Large intestine (tissue), 3 donors: Measurements from ENCODE around the gene SNU13. TPM values are rescaled to one million over a fixed set of nuclear protein-coding genes. Genes with fewer than 3 reads are reported as not detected.
"Not testable (repeated sequence)": the region's sequence is repeated elsewhere in the genome, so short reads cannot be mapped to it uniquely, and the experiment has no call there.

ENCODE experiments used
- DNase-seq, 2 donors: peaks; one replicate each; pipeline versions ENCODE4 v3.0.0 to v3.0.0-alpha.2; 2013
- H3K27ac ChIP-seq: one replicate; pipeline ENCODE4 v1.5.1; 2013; ENCODE audit warnings: low read length
- H3K27me3 ChIP-seq: 2 replicates; pipeline ENCODE4 v1.6.1; 2013; ENCODE audit warnings: low read length; ENCODE audit not compliant: control insufficient read depth, insufficient read depth
- H3K36me3 ChIP-seq: 2 replicates; pipeline ENCODE4 v1.6.1; 2013; ENCODE audit warnings: low read length; ENCODE audit not compliant: control insufficient read depth, insufficient read depth
- H3K4me1 ChIP-seq: one replicate; pipeline ENCODE4 v1.6.1; 2013; ENCODE audit warnings: low read length; ENCODE audit not compliant: control insufficient read depth, insufficient read depth
- H3K4me3 ChIP-seq: one replicate; pipeline ENCODE4 v1.5.1; 2013; ENCODE audit warnings: low read length
- H3K9me3 ChIP-seq: one replicate; pipeline ENCODE4 v1.6.1; 2013; ENCODE audit warnings: mild to moderate bottlenecking, low read depth, low read length, moderate library complexity; ENCODE audit not compliant: control insufficient read depth
- WGBS: methylation state at CpG from one replicate; pipeline ENCODE4 v1.1.5; 2013; ENCODE audit warnings: low lambda C conversion rate; ENCODE audit not compliant: insufficient coverage; 5-methylcytosine and 5-hydroxymethylcytosine counted together
- polyA plus RNA-seq: library from polyadenylated mRNA; unstranded; fragments of 120-200 nt; gene quantifications from one replicate; pipeline ENCODE4 v1.2.1, GENCODE V29; 2013

Gene SNU13
- polyA plus RNA-seq, 1 donor, result 118 TPM

DNA sequence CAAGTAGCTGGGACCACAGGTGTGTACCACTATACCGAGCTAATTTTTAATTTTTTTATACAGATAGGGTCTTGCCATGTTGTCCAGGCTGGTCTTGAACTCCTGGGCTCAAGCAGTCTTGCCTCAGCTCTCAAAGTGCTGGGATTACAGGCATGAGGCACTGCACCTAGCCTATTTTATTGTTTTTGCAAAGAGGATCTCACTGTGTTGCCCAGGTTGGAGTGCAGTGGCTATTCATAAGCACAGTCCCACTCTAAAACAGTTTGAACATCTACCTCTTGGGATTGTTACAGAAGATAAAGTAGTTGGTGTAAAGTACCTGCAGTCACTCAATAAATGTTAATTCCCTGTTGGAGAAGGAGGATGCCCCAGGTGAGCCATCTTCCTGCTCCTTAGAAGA is 38.4 kb downstream of the SNU13 start:
- no peak overlapping the region for H3K4me3 ChIP-seq
- no CpG with 5 or more reads among the region's 1 CpG for WGBS
- no peaks in the 10 kb centered on the region for H3K4me1 ChIP-seq
- no peaks in the 10 kb centered on the region for H3K27me3 ChIP-seq
- DNase-seq, result no peak
- H3K36me3 ChIP-seq, result peaks cover 91% of the 10 kb centered on the region
- H3K9me3 ChIP-seq, result no peaks in the 10 kb centered on the region
- no peak overlapping the region for H3K27ac ChIP-seq

DNA sequence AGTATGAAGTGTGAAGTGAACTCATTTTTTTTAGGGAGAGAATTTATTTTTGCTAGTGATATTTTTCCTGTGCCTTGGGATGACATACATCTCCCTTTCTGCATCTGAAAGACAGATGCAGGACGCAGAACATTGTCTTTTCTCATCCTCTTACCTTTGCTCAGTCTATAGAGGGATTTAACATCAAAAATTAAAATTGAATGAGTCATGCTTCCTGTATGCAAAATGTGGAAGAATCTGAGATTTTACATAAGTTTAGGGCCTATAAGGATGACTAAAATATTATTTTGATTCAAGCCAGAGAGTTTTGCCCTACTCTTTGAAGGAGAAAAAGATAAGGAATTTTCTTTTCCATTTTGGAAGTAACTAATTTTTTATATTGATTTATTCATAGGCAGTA is 40.2 kb downstream of the SNU13 start:
- no peak overlapping the region for H3K27ac ChIP-seq
- no peak for DNase-seq
- peaks cover 83% of the 10 kb centered on the region for H3K36me3 ChIP-seq
- no CpG with 5 or more reads among the region's 1 CpG for WGBS
- H3K27me3 ChIP-seq, result no peaks in the 10 kb centered on the region
- no peak overlapping the region for H3K4me3 ChIP-seq
- H3K4me1 ChIP-seq, result no peaks in the 10 kb centered on the region
- H3K9me3 ChIP-seq, result no peaks in the 10 kb centered on the region

DNA sequence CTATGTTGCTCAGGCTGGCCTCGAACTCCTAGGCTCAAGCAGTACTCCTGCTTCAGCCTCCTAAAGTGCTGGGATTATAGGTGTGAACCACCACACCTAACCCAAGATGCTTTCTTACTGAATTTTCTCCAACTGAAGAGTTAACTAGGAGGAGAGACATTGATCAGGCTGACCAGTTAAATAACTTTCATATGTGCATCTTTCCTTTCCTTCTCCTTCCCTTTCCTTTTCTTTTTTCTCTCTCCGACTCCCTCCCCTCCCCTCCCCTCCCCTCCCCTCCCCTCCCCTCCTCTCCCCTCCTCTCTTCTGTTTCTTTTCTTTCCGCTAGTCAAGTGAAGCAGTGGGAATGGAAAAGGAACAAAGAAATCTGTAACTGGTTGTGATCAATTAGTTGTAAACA is 40.9 kb downstream of the SNU13 start:
- no peak overlapping the region for H3K4me3 ChIP-seq
- H3K36me3 ChIP-seq, result peaks cover 79% of the 10 kb centered on the region
- no peak for DNase-seq
- H3K27ac ChIP-seq, result no peak overlapping the region
- no peaks in the 10 kb centered on the region for H3K9me3 ChIP-seq
- no peaks in the 10 kb centered on the region for H3K27me3 ChIP-seq
- no CpG with 5 or more reads among the region's 3 CpGs for WGBS
- no peaks in the 10 kb centered on the region for H3K4me1 ChIP-seq

DNA sequence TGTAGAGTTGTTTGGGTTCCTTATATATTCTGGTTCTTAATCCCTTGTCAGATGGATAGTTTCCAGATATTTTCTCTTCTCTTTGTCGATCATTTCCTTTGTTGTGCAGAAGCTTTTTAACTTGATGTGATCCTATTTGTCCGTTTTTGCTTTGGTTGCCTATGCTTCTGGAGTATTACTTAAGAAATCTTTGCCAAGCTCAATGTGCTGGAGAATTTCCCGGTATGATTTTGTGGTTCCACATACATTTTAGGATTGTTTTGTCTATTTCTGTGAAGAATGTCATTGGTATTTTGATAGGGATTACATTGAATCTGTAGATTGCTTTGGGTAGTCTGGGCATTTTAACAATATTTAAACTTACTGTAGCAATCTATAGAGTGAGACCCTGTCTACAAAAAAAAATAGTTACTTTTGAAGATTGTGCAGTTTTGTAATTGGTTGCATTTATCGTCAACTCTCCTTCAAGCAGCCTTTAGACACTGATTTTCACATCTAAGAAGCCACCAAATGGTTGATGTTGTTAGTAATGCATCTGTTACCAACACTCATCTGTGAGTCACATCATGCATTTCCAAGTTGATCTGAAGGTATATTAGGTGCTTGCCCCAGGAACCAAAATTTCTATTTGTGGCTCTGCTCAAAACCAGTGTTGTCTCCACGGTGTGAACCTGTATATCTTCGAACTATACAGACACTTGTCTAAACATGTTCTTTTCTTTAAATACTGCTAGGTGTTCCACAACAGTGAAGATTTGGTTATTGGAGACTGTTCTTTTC is 46.1 kb downstream of the SNU13 start:
- no peaks in the 10 kb centered on the region for H3K4me1 ChIP-seq
- no peak overlapping the region for H3K27ac ChIP-seq
- no peaks in the 10 kb centered on the region for H3K9me3 ChIP-seq
- DNase-seq, result no peak
- no peaks in the 10 kb centered on the region for H3K27me3 ChIP-seq
- WGBS, result no CpG with 5 or more reads among the region's 6 CpGs
- no peak overlapping the region for H3K4me3 ChIP-seq
- peaks cover 69% of the 10 kb centered on the region for H3K36me3 ChIP-seq

DNA sequence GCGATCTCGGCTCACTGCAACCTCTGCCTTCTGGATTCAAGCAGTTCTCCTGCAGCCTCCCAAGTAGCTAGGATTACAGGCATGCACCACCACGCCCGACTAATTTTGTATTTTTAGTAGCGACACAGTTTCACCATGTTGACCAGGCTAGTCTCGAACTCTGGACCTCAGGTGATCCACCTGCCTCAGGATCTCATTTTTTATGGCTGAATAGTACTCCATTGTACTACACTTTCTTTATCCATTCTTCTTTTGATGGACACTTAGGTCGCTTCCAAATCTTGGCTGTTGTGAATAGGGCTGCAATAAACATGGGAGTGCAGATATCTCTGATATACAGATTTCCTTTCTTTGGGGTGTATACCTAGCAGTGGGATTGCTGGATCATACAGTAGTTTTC is 46.8 kb downstream of the SNU13 start:
- DNase-seq, result no peak
- Histone ChIP-seq H3K4me1 (no peaks in the 10 kb centered on the region), H3K27me3 (no peaks in the 10 kb centered on the region), H3K4me3 (no peak overlapping the region), H3K27ac (no peak overlapping the region), H3K36me3 (peaks cover 70% of the 10 kb centered on the region), H3K9me3 (no peaks in the 10 kb centered on the region)
- WGBS, result 92% methylated on average over 2 of the region's 7 CpGs

DNA sequence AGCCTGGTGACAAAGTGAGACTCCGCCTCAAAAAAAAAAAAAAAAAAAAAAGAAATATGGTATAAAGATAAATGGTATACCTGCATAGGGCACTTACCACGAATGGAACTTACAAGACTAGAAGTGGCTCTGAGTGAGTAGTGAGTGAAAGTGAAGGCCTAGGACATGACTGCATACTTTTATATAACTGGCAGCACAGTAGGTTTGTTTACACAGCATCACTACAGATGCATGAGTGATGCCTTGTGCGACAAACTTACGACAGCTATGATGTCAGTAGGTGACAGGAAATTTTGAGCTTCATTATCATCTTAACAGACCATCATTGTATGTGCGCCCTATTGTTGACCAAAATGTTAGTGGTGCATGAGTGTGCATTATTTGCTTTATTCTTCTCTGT is 49.9 kb downstream of the SNU13 start:
- H3K4me3 ChIP-seq, result no peak overlapping the region
- H3K27me3 ChIP-seq, result no peaks in the 10 kb centered on the region
- H3K36me3 ChIP-seq, result peaks cover 74% of the 10 kb centered on the region
- DNase-seq, result no peak
- H3K4me1 ChIP-seq, result no peaks in the 10 kb centered on the region
- no peaks in the 10 kb centered on the region for H3K9me3 ChIP-seq
- H3K27ac ChIP-seq, result no peak overlapping the region
- WGBS, result 100% methylated on average over 1 of the region's 5 CpGs

DNA sequence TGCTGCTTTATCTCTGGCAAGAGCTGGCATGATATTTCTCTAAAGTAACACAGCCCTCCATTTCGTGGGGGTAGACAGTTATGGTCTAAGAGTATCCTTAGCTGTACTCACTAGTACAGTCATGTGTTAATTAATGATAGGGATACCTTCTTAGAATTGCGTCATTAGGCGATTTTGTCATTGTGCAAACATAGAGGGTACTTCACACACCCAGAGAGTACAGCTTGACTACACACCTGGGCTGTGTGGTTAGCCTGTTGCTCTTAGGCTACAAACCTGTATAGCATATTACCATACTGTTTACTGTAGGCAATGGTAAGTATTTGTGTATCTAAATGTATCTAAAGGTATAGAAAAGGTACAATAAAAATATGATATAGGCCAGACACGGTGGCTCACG is 50.5 kb downstream of the SNU13 start:
- no peak for DNase-seq
- H3K9me3 ChIP-seq, result no peaks in the 10 kb centered on the region
- H3K27ac ChIP-seq, result no peak overlapping the region
- no peaks in the 10 kb centered on the region for H3K27me3 ChIP-seq
- WGBS, result no CpG with 5 or more reads among the region's 5 CpGs
- no peaks in the 10 kb centered on the region for H3K4me1 ChIP-seq
- peaks cover 78% of the 10 kb centered on the region for H3K36me3 ChIP-seq
- no peak overlapping the region for H3K4me3 ChIP-seq

DNA sequence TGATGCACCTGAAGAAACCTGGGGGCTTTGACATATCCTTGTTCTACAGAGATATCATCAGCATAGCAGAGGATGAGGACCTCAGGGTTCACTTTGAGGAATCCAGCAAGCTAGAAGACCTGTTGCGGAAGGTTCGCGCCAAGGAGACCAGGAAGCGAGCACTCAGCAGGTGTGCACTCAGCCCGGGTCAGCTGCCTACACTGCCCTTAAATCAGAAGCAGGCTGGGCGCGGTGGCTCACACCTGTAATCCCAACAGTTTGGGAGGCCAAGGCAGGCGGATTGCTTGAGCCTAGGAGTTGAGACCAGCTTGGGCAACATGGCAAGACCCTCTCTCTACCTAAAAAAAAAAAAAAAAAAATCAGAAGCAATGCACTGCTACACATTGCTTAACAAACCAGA is 51.0 kb downstream of the SNU13 start:
- not testable (repeated sequence) for H3K9me3 ChIP-seq, DNase-seq, H3K4me1 ChIP-seq, H3K4me3 ChIP-seq, H3K27me3 ChIP-seq, H3K27ac ChIP-seq
- peaks cover 76% of the 10 kb centered on the region for H3K36me3 ChIP-seq
- WGBS, result no CpG with 5 or more reads among the region's 8 CpGs

DNA sequence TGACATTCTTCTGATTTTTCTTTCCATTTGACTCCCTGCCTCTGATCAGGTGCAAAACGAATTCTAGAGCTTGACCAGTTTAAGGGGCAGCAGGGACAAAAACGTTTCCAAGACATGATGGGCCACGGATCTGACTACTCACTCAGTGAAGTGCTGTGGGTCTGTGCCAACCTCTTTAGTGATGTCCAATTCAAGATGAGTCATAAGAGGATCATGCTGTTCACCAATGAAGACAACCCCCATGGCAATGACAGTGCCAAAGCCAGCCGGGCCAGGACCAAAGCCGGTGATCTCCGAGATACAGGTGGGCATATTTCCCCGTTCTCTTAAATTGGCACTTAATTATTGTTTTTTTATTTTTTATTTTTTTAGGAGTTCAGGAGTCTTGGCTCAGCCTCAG is 52.2 kb downstream of the SNU13 start:
- Histone ChIP-seq H3K27me3 (no peaks in the 10 kb centered on the region), H3K4me3 (no peak overlapping the region), H3K9me3 (peaks cover 8% of the 10 kb centered on the region), H3K36me3 (peaks cover 74% of the 10 kb centered on the region), H3K4me1 (no peaks in the 10 kb centered on the region), H3K27ac (no peak overlapping the region)
- DNase-seq, result no peak
- 100% methylated on average over 3 of the region's 7 CpGs for WGBS

DNA sequence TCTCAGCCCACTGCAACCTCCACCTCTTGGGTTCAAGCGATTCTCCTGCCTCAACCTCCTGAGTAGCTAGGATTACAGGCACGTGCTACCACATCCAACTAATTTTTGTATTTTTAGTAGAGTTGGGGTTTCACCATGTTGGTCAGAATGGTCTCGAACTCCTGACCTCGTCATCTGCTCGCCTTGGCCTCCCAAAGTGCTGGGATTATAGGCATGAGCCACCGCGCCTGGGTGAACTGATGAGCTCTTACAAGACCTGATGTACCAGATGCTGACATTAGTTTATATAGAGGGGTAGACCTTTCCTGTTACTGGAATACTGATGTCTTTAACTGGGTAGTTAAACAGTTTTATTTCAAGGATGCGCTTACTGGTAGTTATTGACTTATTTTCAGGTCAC is 54.1 kb downstream of the SNU13 start:
- Histone ChIP-seq H3K36me3 (peaks cover 72% of the 10 kb centered on the region), H3K9me3 (peaks cover 16% of the 10 kb centered on the region)
- WGBS, result no CpG with 5 or more reads among the region's 8 CpGs
- H3K4me3 ChIP-seq, H3K27ac ChIP-seq, H3K4me1 ChIP-seq, H3K27me3 ChIP-seq, DNase-seq: not testable (repeated sequence)

DNA sequence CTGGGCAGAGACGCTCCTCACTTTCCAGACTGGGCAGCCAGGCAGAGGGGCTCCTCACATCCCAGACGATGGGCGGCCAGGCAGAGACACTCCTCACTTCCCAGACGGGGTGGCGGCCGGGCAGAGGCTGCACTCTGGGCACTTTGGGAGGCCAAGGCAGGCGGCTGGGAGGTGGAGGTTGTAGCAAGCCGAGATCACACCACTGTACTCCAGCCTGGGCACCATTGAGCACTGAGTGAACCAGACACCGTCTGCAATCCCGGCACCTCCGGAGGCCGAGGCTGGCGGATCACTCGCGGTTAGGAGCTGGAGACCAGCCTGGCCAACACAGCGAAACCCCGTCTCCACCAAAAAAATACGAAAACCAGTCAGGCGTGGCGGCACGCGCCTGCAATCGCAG is 57.1 kb downstream of the SNU13 start:
- not testable (repeated sequence) for H3K4me3 ChIP-seq, H3K27me3 ChIP-seq, DNase-seq, H3K4me1 ChIP-seq, H3K27ac ChIP-seq
- Histone ChIP-seq H3K9me3 (peaks cover 16% of the 10 kb centered on the region), H3K36me3 (peaks cover 71% of the 10 kb centered on the region)
- no CpG with 5 or more reads among the region's 23 CpGs for WGBS
